ENCODE measurements around the gene PRAF2.

PRAF2 gene

DNA sequence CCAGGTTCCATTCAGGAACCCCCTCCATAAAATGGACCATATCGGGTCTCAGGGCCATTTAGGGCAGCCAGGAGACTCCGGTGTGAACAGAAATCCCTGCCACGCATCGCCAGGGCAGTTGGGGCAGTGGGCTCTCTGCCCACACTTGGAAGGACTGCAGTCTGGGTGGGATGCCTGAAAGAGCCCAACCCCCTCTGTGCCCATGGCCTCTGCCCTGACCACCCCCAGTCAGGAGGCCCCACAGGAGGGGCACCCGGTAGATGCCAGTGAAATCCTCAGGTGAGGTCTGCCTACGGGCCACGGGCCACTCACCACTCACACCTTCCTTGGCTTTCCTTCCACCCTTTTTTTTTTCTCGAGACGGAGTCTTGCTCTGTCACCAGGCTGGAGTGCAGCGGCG lies 4.8 kb downstream of the PRAF2 start:
- Histone ChIP-seq H3K4me2 (no peak overlapping the region), H3K79me2 (ENCODE audit: insufficient read depth, low read depth) (no peaks in the 10 kb centered on the region), H3K4me3 (IDR thresholded peaks at IDR 0.05; ENCODE audit: insufficient read depth, low read depth, low read length) (no peak overlapping the region), H3K36me3 (ENCODE audit: insufficient read depth) (no peaks in the 10 kb centered on the region), H2AFZ (ENCODE audit: low read depth) (no peak overlapping the region), H3K9ac (no peak overlapping the region), H3K27ac (no peak overlapping the region), H4K20me1 (ENCODE audit: insufficient read depth) (no peaks in the 10 kb centered on the region), H3K27me3 (ENCODE audit: insufficient read depth, low read depth) (no peaks in the 10 kb centered on the region), H3K4me1 (ENCODE audit: low read depth, poor library complexity, severe bottlenecking) (no peaks in the 10 kb centered on the region)
- TF ChIP-seq, protein P1, sequence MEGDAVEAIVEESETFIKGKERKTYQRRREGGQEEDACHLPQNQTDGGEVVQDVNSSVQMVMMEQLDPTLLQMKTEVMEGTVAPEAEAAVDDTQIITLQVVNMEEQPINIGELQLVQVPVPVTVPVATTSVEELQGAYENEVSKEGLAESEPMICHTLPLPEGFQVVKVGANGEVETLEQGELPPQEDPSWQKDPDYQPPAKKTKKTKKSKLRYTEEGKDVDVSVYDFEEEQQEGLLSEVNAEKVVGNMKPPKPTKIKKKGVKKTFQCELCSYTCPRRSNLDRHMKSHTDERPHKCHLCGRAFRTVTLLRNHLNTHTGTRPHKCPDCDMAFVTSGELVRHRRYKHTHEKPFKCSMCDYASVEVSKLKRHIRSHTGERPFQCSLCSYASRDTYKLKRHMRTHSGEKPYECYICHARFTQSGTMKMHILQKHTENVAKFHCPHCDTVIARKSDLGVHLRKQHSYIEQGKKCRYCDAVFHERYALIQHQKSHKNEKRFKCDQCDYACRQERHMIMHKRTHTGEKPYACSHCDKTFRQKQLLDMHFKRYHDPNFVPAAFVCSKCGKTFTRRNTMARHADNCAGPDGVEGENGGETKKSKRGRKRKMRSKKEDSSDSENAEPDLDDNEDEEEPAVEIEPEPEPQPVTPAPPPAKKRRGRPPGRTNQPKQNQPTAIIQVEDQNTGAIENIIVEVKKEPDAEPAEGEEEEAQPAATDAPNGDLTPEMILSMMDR (conservative IDR thresholded peaks at IDR 0.05; ENCODE audit: low read depth, low read length): no peak

DNA sequence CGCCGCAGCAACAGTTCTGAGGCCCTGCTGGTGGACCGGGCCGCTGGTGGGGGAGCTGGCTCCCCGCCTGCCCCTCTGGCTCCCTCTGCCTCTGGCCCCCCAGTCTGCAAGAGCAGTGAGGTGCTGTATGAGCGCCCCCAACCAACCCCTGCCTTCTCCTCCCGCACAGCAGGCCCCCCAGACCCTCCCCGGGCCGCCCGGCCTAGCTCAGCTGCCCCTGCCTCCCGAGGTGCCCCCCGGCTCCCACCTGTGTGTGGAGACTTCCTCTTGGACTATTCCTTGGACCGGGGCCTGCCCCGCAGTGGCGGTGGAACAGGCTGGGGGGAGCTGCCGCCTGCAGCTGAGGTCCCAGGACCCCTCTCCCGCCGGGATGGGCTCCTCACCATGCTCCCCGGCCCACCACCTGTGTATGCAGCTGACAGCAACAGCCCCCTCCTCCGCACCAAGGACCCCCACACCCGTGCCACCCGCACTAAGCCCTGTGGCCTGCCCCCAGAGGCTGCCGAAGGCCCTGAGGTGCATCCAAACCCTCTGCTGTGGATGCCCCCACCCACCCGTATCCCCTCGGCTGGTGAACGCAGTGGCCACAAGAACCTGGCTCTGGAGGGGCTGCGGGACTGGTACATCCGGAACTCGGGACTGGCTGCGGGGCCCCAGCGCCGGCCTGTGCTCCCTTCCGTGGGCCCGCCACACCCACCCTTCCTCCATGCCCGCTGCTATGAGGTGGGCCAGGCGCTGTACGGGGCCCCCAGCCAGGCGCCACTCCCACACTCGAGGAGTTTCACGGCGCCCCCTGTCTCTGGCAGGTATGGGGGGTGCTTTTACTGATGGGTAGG lies 6.3 kb downstream of the PRAF2 start:
- no peaks in the 10 kb centered on the region for H3K36me3 ChIP-seq (ENCODE audit: insufficient read depth)
- no peaks in the 10 kb centered on the region for H3K27me3 ChIP-seq (ENCODE audit: insufficient read depth, low read depth)
- no peaks in the 10 kb centered on the region for H3K4me1 ChIP-seq (ENCODE audit: low read depth, poor library complexity, severe bottlenecking)
- no peak overlapping the region for H3K4me2 ChIP-seq
- no peak overlapping the region for H3K4me3 ChIP-seq (IDR thresholded peaks at IDR 0.05; ENCODE audit: insufficient read depth, low read depth, low read length)
- no peak overlapping the region for H3K27ac ChIP-seq
- H2AFZ ChIP-seq (ENCODE audit: low read depth): no peak overlapping the region
- TF ChIP-seq, protein P1 (conservative IDR thresholded peaks at IDR 0.05; ENCODE audit: low read depth, low read length): no peak
- H3K9ac ChIP-seq: no peak overlapping the region
- H4K20me1 ChIP-seq (ENCODE audit: insufficient read depth): no peaks in the 10 kb centered on the region
- no peaks in the 10 kb centered on the region for H3K79me2 ChIP-seq (ENCODE audit: insufficient read depth, low read depth)

DNA sequence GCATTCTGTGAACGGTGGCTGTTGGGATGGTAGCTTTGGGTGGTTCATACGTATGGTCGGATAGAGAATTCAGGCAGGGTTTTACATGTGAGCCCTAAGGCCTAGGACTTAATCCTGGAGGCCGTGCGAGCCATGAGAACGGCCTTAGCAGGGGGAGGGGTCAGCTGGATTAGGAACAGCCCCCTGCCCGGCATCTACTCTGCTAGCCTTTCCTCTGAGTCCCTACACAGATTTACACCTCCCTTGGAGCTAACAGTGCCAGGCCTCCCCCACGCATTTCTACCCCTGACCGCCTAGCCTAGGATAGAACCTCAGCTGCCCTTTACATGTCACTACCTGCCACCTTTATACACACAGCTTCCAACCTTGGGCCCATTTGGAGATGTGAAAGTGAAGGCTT lies 7.1 kb downstream of the PRAF2 start:
- Histone ChIP-seq H3K36me3 (ENCODE audit: insufficient read depth) (no peaks in the 10 kb centered on the region), H2AFZ (ENCODE audit: low read depth) (no peak overlapping the region), H3K4me3 (IDR thresholded peaks at IDR 0.05; ENCODE audit: insufficient read depth, low read depth, low read length) (no peak overlapping the region), H3K4me1 (ENCODE audit: low read depth, poor library complexity, severe bottlenecking) (no peaks in the 10 kb centered on the region), H4K20me1 (ENCODE audit: insufficient read depth) (no peaks in the 10 kb centered on the region), H3K9ac (no peak overlapping the region), H3K27ac (no peak overlapping the region), H3K79me2 (ENCODE audit: insufficient read depth, low read depth) (no peaks in the 10 kb centered on the region), H3K4me2 (no peak overlapping the region), H3K27me3 (ENCODE audit: insufficient read depth, low read depth) (no peaks in the 10 kb centered on the region)
- TF ChIP-seq, protein P1 (conservative IDR thresholded peaks at IDR 0.05; ENCODE audit: low read depth, low read length): no peak

DNA sequence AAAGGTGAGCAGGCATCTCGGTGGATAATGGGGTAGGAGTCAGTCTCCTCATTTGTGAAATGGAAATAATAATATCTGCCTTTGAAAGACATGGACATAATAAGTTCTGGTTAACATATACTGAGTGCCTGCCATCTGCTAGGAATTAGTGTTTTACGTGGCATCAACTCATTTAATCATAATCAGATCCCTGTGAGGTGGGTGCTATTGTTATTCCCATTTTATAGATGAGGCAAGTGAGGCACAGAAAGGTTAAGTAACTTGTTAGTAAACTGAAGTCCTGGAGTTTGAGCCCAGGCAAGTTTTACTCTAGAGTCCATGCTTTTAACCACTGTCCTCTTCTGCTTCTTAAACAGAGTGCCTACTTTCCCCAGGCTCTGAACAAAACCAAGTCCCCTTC lies 7.5 kb downstream of the PRAF2 start:
- H2AFZ ChIP-seq (ENCODE audit: low read depth): no peak overlapping the region
- H3K79me2 ChIP-seq (ENCODE audit: insufficient read depth, low read depth): no peaks in the 10 kb centered on the region
- TF ChIP-seq, protein P1 (conservative IDR thresholded peaks at IDR 0.05; ENCODE audit: low read depth, low read length): no peak
- no peak overlapping the region for H3K9ac ChIP-seq
- no peaks in the 10 kb centered on the region for H3K36me3 ChIP-seq (ENCODE audit: insufficient read depth)
- no peaks in the 10 kb centered on the region for H3K4me1 ChIP-seq (ENCODE audit: low read depth, poor library complexity, severe bottlenecking)
- no peaks in the 10 kb centered on the region for H4K20me1 ChIP-seq (ENCODE audit: insufficient read depth)
- no peaks in the 10 kb centered on the region for H3K27me3 ChIP-seq (ENCODE audit: insufficient read depth, low read depth)
- H3K4me2 ChIP-seq: no peak overlapping the region
- H3K27ac ChIP-seq: no peak overlapping the region
- H3K4me3 ChIP-seq (IDR thresholded peaks at IDR 0.05; ENCODE audit: insufficient read depth, low read depth, low read length): no peak overlapping the region
